GM10248 (cell line): ENCODE measurements around the gene FBXO27.
A peak's percentile ranks its signal among the peaks of the same experiment; 100 is the strongest.

Source experiments
- CTCF ChIA-PET: fragments of 300-600 bp; sonication (Branson Sonifier 250); formaldehyde crosslinking; extraction: SDS; loops from one replicate; lab custom pipeline; 2021; ENCODE audit warnings: antibody characterized with exemption; lab: Yijun Ruan, JAX
- POLR2A ChIA-PET: fragments of 350-650 bp; sonication (Branson Sonifier 250); formaldehyde crosslinking; extraction: SDS; loops from one replicate; lab custom pipeline; 2020; ENCODE audit warnings: antibody characterized with exemption; lab: Yijun Ruan, JAX
- DNase-seq: peaks from one replicate; pipeline ENCODE4 v3.0.0; 2012; ENCODE audit errors: extremely low spot score
- CTCF ChIP-seq: IDR thresholded peaks from 2 replicates; pipeline ENCODE4 v1.5.1; 2012; ENCODE audit warnings: mild to moderate bottlenecking, low read depth; ENCODE audit errors: extremely low read depth, missing control alignments, control extremely low read depth

Gene FBXO27

GRCh38 chr19:38985262-38985661 is 47.1 kb downstream of the FBXO27 start:
- TF ChIP-seq CTCF: no peak
- ChIA-PET CTCF (interaction anchor here (1.2 kb wide), 2 partner anchors 9 to 11 kb away, joined by 3 to 4 read pairs; no protein-coding TSS in a partner anchor), POLR2A (no interaction called here)

DNA sequence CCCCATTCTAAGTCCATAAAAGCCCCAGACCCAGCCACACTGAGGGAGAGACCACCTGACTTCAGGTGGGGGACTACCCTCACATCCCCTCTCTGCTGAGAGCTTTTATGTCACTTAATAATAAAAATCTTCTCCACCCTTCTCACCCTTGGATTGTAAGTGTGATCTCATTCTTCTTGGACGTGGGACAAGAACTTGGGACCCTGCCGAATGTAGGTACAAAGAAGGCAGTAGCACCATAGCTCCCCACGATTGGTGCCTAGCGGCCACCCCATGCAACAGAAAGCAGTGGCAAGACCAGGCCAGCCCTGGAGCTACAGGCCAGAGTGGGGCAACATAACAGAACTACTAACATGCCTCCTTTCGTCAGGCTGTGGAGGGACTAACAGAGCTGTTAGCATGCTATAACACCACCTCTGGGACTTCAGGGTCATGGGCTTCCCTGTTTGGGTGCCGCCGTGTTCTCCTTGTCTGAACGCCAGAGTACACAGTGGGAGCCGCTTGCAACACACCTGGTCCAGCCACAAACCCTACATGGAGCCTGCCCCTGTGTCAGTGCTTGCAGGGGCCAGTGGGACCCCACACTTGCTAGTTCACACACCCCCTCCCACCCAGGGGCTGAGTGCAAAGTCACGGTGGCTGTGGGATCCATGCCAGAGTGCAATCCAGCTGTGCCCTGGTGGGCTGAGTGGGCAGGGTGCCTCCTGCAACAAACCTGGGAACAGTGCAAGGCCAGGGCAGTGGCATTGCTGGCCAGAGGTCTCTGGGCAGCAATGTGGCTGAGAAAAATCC is 51.6 kb downstream of the FBXO27 start:
- POLR2A ChIA-PET: no interaction called here
- CTCF ChIA-PET: interaction anchor here (1.4 kb wide), 1 partner anchor 10 kb away, joined by 3 read pairs; no protein-coding TSS in a partner anchor
- no peak for DNase-seq
- TF ChIP-seq CTCF: no peak

More at GRCh38 chr19:38985262-38985661, 47.1 kb downstream of the FBXO27 start:
- DNase-seq: no peak

DNA sequence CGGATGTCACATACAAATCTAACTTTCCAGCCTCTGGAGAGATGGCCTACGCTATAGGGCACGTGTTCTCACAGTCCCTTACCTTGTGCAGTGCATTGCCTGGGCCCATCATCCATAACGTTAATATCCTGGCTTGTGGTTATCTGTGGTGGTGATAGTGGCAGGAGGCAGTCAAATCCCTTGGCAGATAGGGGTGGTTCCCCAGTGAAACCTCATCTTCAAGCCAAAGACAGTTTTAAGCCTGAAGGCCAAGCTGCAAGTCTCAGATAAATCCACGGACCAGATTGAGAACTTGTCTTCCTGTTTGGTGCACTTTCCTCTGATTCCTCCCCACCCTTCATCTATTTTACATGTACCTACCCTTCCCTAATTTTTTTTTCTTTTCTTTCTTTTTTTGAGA is 52.5 kb downstream of the FBXO27 start:
- ChIA-PET CTCF (no interaction called here), POLR2A (no interaction called here)
- no peak for TF ChIP-seq CTCF
- no peak for DNase-seq

- POLR2A ChIA-PET: interaction anchor here (0.6 to 1.4 kb wide), 2 partner anchors 18 to 36 kb away, joined by 3 to 4 read pairs; no protein-coding TSS in a partner anchor
- CTCF ChIA-PET: interaction anchor here (1.0 to 1.9 kb wide), 4 partner anchors 16 to 434 kb away, joined by 3 to 6 read pairs (median 3); no protein-coding TSS in a partner anchor
- TF ChIP-seq CTCF: no peak
- DNase-seq: no peak
Observed at GRCh38 chr19:38978326-38978689, 54.0 kb downstream of the FBXO27 start.

DNA sequence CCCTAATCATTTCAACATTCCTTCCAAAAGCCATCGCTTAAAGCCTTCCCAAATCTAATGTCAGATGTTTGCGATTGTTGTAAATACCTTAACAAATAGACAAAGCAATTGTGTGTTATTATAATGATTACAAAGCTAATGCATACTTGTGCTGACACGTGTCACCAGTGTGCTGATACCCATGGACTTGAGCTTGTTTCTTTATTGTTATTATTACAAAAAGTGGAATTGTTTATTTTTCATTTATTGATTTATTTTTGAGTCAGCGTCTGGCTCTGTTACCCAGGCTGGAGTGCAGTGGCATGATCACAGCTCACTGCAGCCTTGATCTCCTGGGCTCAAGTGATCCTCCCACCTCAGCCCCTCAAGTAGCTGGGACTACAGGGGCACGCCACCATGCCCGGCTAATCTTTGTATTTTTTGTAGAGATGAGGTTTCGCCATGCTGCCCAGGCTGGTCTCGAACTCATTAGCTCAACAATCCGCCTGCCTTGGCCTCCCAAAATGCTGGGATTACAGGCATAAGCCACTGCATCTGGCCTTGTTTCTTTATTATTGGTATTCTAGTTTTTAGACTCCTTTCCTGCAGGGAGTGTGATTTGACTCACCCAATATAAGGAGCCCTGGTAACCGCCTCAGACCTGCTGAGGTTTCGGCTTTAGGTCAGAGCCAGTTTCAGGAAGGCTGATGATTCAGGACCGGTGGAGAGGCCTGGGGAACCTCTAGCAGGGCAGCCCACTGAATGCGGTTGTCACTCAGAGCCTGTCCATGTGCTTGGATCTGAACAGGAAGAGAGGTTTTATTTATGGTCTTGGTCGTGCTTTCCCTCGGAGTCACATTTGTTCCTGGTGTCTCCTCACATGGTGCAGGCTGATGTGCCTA is 54.7 kb downstream of the FBXO27 start:
- ChIA-PET CTCF (interaction anchor here (0.8 to 2.6 kb wide), 11 partner anchors 11 to 434 kb away, joined by 3 to 20 read pairs (median 4); no protein-coding TSS in a partner anchor), POLR2A (interaction anchor here (0.6 to 1.4 kb wide), 2 partner anchors 19 to 36 kb away, joined by 3 to 4 read pairs; no protein-coding TSS in a partner anchor)
- DNase-seq: peak; percentile 80
- TF ChIP-seq CTCF: no peak

- DNase-seq: no peak
- CTCF ChIA-PET: interaction anchor here (0.7 to 2.6 kb wide), 12 partner anchors 9 to 573 kb away, joined by 3 to 20 read pairs (median 4); partner anchors contain the start of gene FAM98C
- no peak for TF ChIP-seq CTCF
- POLR2A ChIA-PET: no interaction called here
Observed at GRCh38 chr19:38975861-38976271, 56.5 kb downstream of the FBXO27 start.
